K562 (cell line): ENCODE results near the gene BOLA1. TPM values are rescaled to one million over a fixed set of nuclear protein-coding genes. Genes with fewer than 3 reads are reported as not detected.
"Not testable (repeated sequence)": the region's sequence is repeated elsewhere in the genome, so short reads cannot be mapped to it uniquely, and the experiment has no call there.

Experiments
- ATAC-seq: fragments of 200-7000 bp; cut with Tn5 transposase; 3 replicates; pipeline ENCODE4 v1.9.1; 2020; ENCODE audit warnings: moderate library complexity
- BruUV-seq: library from RNA; stranded (reverse); fragments of 400-500 nt; replicated peaks from 2 replicates; lab custom pipeline; 2021; lab: Mats Ljungman, UMichigan
- CTCF ChIA-PET: fragments of 300-600 bp; formaldehyde crosslinking; extraction: SDS; loops from one replicate; lab custom pipeline; 2021; ENCODE audit warnings: low intra/inter-chr PET ratio; lab: Yijun Ruan, JAX
- POLR2A ChIA-PET: fragments of 300-600, 350-650 bp; sonication (Branson Sonifier 250); formaldehyde crosslinking; extraction: SDS; loops from one replicate; lab custom pipeline; 2021; ENCODE audit warnings: antibody characterized with exemption, inconsistent platforms; lab: Yijun Ruan, JAX
- DNase-seq, 4 experiments: peaks; one replicate each; pipeline versions ENCODE4 v3.0.0 to v3.0.0-alpha.2; 2011 to 2018; ENCODE audit warnings: low spot score in 3 of 4, mixed read lengths in 3 of 4; ENCODE audit errors: extremely low read depth in 1 of 4
- FAIRE-seq: peaks from 2 replicates; lab custom pipeline; 2011; peaks lifted over from hg19 to GRCh38; lab: Jason Lieb, UNC
- H2AFZ ChIP-seq: 2 replicates; pipeline ENCODE4 v1.6.0; 2011; ENCODE audit warnings: low read depth, low read length, control low read depth, inconsistent platforms
- H3K27ac ChIP-seq: fragments of 200-600 bp; 3 replicates; pipeline ENCODE4 v1.8.0; 2011; ENCODE audit warnings: low read depth, mild to moderate bottlenecking, control low read depth, inconsistent platforms, low read length, moderate library complexity, mixed read lengths; ENCODE audit errors: extremely low read depth
- H3K27me3 ChIP-seq, 2 experiments: fragments of 300-600 bp in 1 of 2; 2 replicates in 1 of 2; 3 replicates in 1 of 2; pipeline versions ENCODE4 v1.6.0 to v1.8.0; 2011; ENCODE audit warnings: inconsistent platforms in 2 of 2, low read length in 2 of 2, mild to moderate bottlenecking in 1 of 2, mixed read lengths in 1 of 2, moderate library complexity in 1 of 2; ENCODE audit not compliant: control insufficient read depth in 2 of 2, insufficient read depth in 2 of 2
- H3K36me3 ChIP-seq: fragments of 300-600 bp; 3 replicates; pipeline ENCODE4 v1.8.0; 2011; ENCODE audit warnings: mild to moderate bottlenecking, low read length, inconsistent platforms; ENCODE audit not compliant: control insufficient read depth, insufficient read depth
- H3K4me1 ChIP-seq, 2 experiments: fragments of 200-600 bp in 1 of 2; replicated peaks in 1 of 2; 2 replicates in 1 of 2; 3 replicates in 1 of 2; pipeline versions ENCODE4 v1.5.1 to v1.8.0; 2011; ENCODE audit warnings: inconsistent platforms in 2 of 2, low read length in 2 of 2, mild to moderate bottlenecking in 1 of 2, mixed read lengths in 1 of 2, moderate library complexity in 1 of 2; ENCODE audit not compliant: control insufficient read depth in 2 of 2, insufficient read depth in 2 of 2
- H3K4me2 ChIP-seq: 2 replicates; pipeline ENCODE4 v1.6.1; 2011; ENCODE audit warnings: low read length, control low read depth, inconsistent platforms, mixed read lengths; ENCODE audit not compliant: insufficient read depth
- H3K4me3 ChIP-seq: fragments of 200-600 bp; sonication (generic), shearing (Covaris generic); 2 replicates; pipeline ENCODE4 v1.5.1; 2016; ENCODE audit warnings: control low read depth, inconsistent platforms
- H3K79me2 ChIP-seq: fragments of 200-600 bp; 3 replicates; pipeline ENCODE4 v1.8.0; 2011; ENCODE audit warnings: low read length, inconsistent platforms; ENCODE audit not compliant: control insufficient read depth, insufficient read depth
- H3K9ac ChIP-seq, 2 experiments: 2 replicates each; pipeline versions ENCODE4 v1.6.0 to v1.6.1; 2011; ENCODE audit warnings: low read depth in 2 of 2, low read length in 2 of 2, control low read depth in 1 of 2, inconsistent platforms in 1 of 2, mild to moderate bottlenecking in 1 of 2, mixed read lengths in 1 of 2; ENCODE audit not compliant: insufficient read depth in 1 of 2
- H3K9me1 ChIP-seq: one replicate; pipeline ENCODE4 v1.6.0; 2011; ENCODE audit warnings: inconsistent platforms, mild to moderate bottlenecking, low read length, moderate library complexity; ENCODE audit not compliant: control insufficient read depth, insufficient read depth
- H3K9me3 ChIP-seq: replicated peaks from 2 replicates; pipeline ENCODE4 v1.5.1; 2011; ENCODE audit warnings: low read depth, low read length, inconsistent platforms; ENCODE audit not compliant: control insufficient read depth, insufficient read depth
- H4K20me1 ChIP-seq: replicated peaks from 2 replicates; pipeline ENCODE4 v1.6.1; 2011; ENCODE audit warnings: low read length, inconsistent platforms, mixed read lengths; ENCODE audit not compliant: control insufficient read depth, insufficient read depth
- AFF4 ChIP-seq: sonication (generic); formaldehyde crosslinking; IDR thresholded peaks from 2 replicates; pipeline ENCODE4 v1.8.0; 2023; ENCODE audit warnings: mild to moderate bottlenecking, missing genetic modification reagents
- BRD4 ChIP-seq: fragments of 200-600 bp; sonication (generic); IDR thresholded peaks from 2 replicates; pipeline ENCODE4 v1.6.1; 2017; ENCODE audit warnings: inconsistent platforms
- CREB3L1 ChIP-seq: fragments of 450-650 bp; IDR thresholded peaks from 2 replicates; pipeline ENCODE4 v1.6.1; 2014; ENCODE audit warnings: low read depth, mild to moderate bottlenecking, moderate library complexity, borderline replicate concordance
- ESRRA ChIP-seq: fragments of 450-650 bp; IDR thresholded peaks from 2 replicates; pipeline ENCODE4 v1.6.1; 2014; ENCODE audit warnings: low read depth, mild to moderate bottlenecking, moderate library complexity, borderline replicate concordance
- FIP1L1 ChIP-seq: fragments of 200-400 bp; formaldehyde crosslinking; IDR thresholded peaks from 2 replicates; pipeline ENCODE4 v1.6.1; 2018; ENCODE audit warnings: mild to moderate bottlenecking, low read depth, low read length; ENCODE audit not compliant: poor library complexity, severe bottlenecking
- GABPB1 ChIP-seq: sonication (generic); formaldehyde crosslinking; IDR thresholded peaks from 2 replicates; pipeline ENCODE4 v1.8.0; 2022; ENCODE audit warnings: mild to moderate bottlenecking, missing genetic modification reagents
- HDAC1 ChIP-seq, 2 experiments: fragments of 450-650 bp; IDR thresholded peaks; 2 replicates each; pipeline ENCODE4 v1.6.1; 2016 to 2017; ENCODE audit warnings: inconsistent platforms in 1 of 2, mild to moderate bottlenecking in 1 of 2, moderate library complexity in 1 of 2
- HNRNPLL ChIP-seq: fragments of 200-400 bp; formaldehyde crosslinking; IDR thresholded peaks from 2 replicates; pipeline ENCODE4 v1.6.1; 2017; ENCODE audit warnings: low read length, low read depth, mild to moderate bottlenecking; ENCODE audit not compliant: poor library complexity, severe bottlenecking
- MAZ ChIP-seq, 2 experiments: fragments of 450-650 bp in 1 of 2; sonication (generic) in 1 of 2; formaldehyde crosslinking; IDR thresholded peaks in 1 of 2; conservative IDR thresholded peaks in 1 of 2; 2 replicates each; pipeline versions ENCODE4 v1.4.0 to v1.5.0; 2020; ENCODE audit warnings: mild to moderate bottlenecking in 1 of 2, missing genetic modification reagents in 1 of 2
- PHF8 ChIP-seq: fragments of 200-600 bp; sonication (generic); IDR thresholded peaks from 2 replicates; pipeline ENCODE4 v1.6.1; 2012; ENCODE audit warnings: mixed run types, mild to moderate bottlenecking, inconsistent platforms, low read length, moderate library complexity, borderline replicate concordance
- SAFB ChIP-seq: fragments of 200-400 bp; formaldehyde crosslinking; IDR thresholded peaks from 2 replicates; pipeline ENCODE4 v1.6.1; 2017; ENCODE audit warnings: low read depth, low read length, borderline replicate concordance
- SIN3A ChIP-seq, 2 experiments: fragments of 150-350 bp in 1 of 2; IDR thresholded peaks; 2 replicates each; pipeline ENCODE4 v1.6.1; 2011 to 2016; ENCODE audit warnings: borderline replicate concordance in 2 of 2, low read depth in 2 of 2, low read length in 2 of 2, mild to moderate bottlenecking in 2 of 2, moderate library complexity in 2 of 2; ENCODE audit not compliant: control insufficient read depth in 1 of 2
- SIRT6 ChIP-seq: IDR thresholded peaks from one replicate; pipeline ENCODE4 v1.6.1; 2012; ENCODE audit warnings: low read depth, mild to moderate bottlenecking, control low read depth, inconsistent platforms, low read length, moderate library complexity
- SRSF1 ChIP-seq: fragments of 200-400 bp; formaldehyde crosslinking; IDR thresholded peaks from 2 replicates; pipeline ENCODE4 v1.6.1; 2017; ENCODE audit warnings: mild to moderate bottlenecking, low read depth, low read length, moderate library complexity
- THRAP3 ChIP-seq: fragments of 450-650 bp; IDR thresholded peaks from 2 replicates; pipeline ENCODE4 v1.6.1; 2016; ENCODE audit warnings: mild to moderate bottlenecking, inconsistent platforms, borderline replicate concordance
- WGBS: fragments of 100-300 bp; shearing (Covaris generic); methylation state at CpG from one replicate; pipeline ENCODE4 v1.1.6; 2016; ENCODE audit warnings: low coverage, mixed read lengths; ENCODE audit not compliant: insufficient coverage; ENCODE audit errors: missing lambda C conversion rate; 5-methylcytosine and 5-hydroxymethylcytosine counted together
- in situ Hi-C: fragments of 300-500 bp; cut with MboI; formaldehyde crosslinking; loops from 4 replicates; pipeline ENCODE4 v1.15.0; 2018; ENCODE audit warnings: inconsistent platforms, mixed read lengths
- intact Hi-C: fragments of 100-400 bp; cut with micrococcal nuclease; formaldehyde crosslinking; loops from 2 replicates; pipeline ENCODE4 v1.14.2; 2022
- polyA plus RNA-seq, 8 experiments: library from polyadenylated mRNA; depleted of rRNA in 4 of 8; stranded (reverse) in 5 of 8; unstranded in 3 of 8; fragments of >200 nt; fragmentation: Nextera tagmentation in 2 of 8; fragmentation: Illumina TruSeq in 1 of 8; extraction: Ambion mirVana in 2 of 8; extraction: Trizol in 1 of 8; gene quantifications; 2 replicates each; pipeline versions ENCODE4 v1.2.1 to v1.2.3, GENCODE V29; 2011 to 2014; ENCODE audit warnings: inconsistent platforms in 1 of 8, missing spikeins in 1 of 8
- total RNA-seq, 7 experiments: library from RNA; depleted of rRNA in 6 of 7; stranded (reverse); fragments of >200 nt in 6 of 7; fragmentation: Illumina TruSeq in 2 of 7; extraction: Trizol in 2 of 7; gene quantifications; 2 replicates each; pipeline versions ENCODE4 v1.2.1 to v1.2.3, GENCODE V29; 2011 to 2021; ENCODE audit warnings: low replicate concordance in 1 of 7

The BOLA1 gene
- total and polyA plus RNA-seq, 9 of the 15 experiments (the other 6 are each of a cell fraction or from before 2014, with no cell fraction given), result 0.18 to 1.2 (median 0.40) TPM; not detected in 2

GRCh38 chr1:149886121-149886395, 13.3 kb upstream of the BOLA1 start:
- WGBS, result 1% methylated on average over 13 of the region's 19 CpGs
- in situ Hi-C loops, result loop anchor here (5.0 kb wide), 1 partner anchor 44 kb away; a partner anchor contains a TSS
- TF ChIP-seq SAFB (peak; percentile 60; the same call in 1 of the 2 replicates), FIP1L1 (peak; percentile 100), CREB3L1 (peak; percentile 46; the same call in 1 of the 2 replicates), SRSF1 (0 out of 2 replicates have a peak, but pooled peaks have one; percentile 69), BRD4 (peak; percentile 80; the same call in 1 of the 2 replicates), HNRNPLL (peak; percentile 58), SIN3A (IDR thresholded peaks at IDR 0.05; ENCODE audit: borderline replicate concordance in 2 of 2, control insufficient read depth in 1 of 2, low read depth in 2 of 2, low read length in 2 of 2) (peak in 1 of 2 experiments; percentile 37; a peak in 1 of 4 replicates), MAZ (CRISPR knock-in tag; conservative IDR thresholded peaks at IDR 0.05 in 1 of 2, IDR thresholded peaks at IDR 0.05 in 1 of 2) (peak in 1 of 2 experiments; percentile 35; a peak in 1 of 4 replicates), HDAC1 (IDR thresholded peaks at IDR 0.05) (0 out of 4 replicates have a peak, but pooled peaks of 1 of the 2 experiments have one; percentile 49), THRAP3 (peak; percentile 96; the same call in 1 of the 2 replicates), GABPB1 (peak; percentile 74), SIRT6 (peak; percentile 87), AFF4 (CRISPR knock-in tag) (peak; percentile 97; the same call in 1 of the 2 replicates), PHF8 (0 out of 2 replicates have a peak, but pooled peaks have one; percentile 16), ESRRA (0 out of 2 replicates have a peak, but pooled peaks have one; percentile 23)

More at GRCh38 chr1:149886121-149886395, 13.3 kb upstream of the BOLA1 start:
- H3K4me2 ChIP-seq, result peak overlapping the region; percentile 88
- peak overlapping the region; percentile 96 to 98 for H3K9ac ChIP-seq
- CTCF ChIA-PET, DNase-seq, FAIRE-seq, H2AFZ ChIP-seq, H3K9me1 ChIP-seq, H3K27me3 ChIP-seq, H3K36me3 ChIP-seq, ATAC-seq, H3K9me3 ChIP-seq, intact Hi-C loops: not testable (repeated sequence)
- BruUV-seq, result TSS peak; percentile 78
- peaks cover 8 to 23% of the 10 kb centered on the region in 2 experiments for H3K4me1 ChIP-seq
- H3K79me2 ChIP-seq, result peaks cover 56% of the 10 kb centered on the region
- H3K27ac ChIP-seq, result peak overlapping the region; percentile 98
- H4K20me1 ChIP-seq, result peaks cover 27% of the 10 kb centered on the region
- peak overlapping the region; percentile 64 for H3K4me3 ChIP-seq
- POLR2A ChIA-PET, result interaction anchor here (0.6 to 5.9 kb wide), 42 partner anchors 9 to 1494 kb away, joined by 3 to 71 read pairs (median 5); partner anchors contain the start of genes MTMR11, OTUD7B, SF3B4 and VPS45
